ENCODE measurements around the gene EME2. TPM values are rescaled to one million over a fixed set of nuclear protein-coding genes. Genes with fewer than 3 reads are reported as not detected.

Gene EME2
- total and polyA plus RNA-seq, 2 donors (not counting 1 experiment from before 2014, with no cell fraction given), result 34.6 to 42.5 TPM

DNA sequence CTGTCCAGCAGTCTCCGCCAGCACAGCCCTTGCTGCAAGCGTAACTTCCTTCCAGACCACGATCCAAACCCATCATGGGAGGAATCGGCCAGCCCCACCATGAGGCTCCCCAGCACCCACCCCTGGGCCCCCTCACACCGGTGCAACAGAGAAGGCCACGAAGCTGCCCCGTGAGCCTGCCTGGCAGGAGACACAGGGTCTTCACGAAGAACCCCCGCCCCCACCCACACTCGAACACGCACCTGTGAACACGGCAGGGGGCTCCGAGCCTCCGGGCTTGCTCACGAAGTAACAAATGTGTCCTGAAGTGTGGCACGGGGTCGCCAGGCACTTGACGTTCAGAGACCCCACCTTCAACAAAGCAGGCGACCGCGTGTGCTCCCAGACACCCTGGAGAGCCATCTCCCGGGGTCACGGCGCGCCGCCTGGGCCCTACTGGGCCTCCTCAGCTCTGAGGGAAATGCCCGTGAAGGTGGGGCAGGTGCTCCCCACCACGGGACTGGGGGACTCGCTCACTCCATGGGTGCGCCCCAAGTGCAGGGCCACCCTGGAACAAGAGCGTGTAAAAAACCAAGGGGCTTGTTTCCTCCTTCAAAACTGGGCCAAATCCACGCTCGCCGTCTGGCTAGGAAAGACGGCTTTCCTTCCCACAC, 46.4 kb downstream of the EME2 start:
- CTCF ChIA-PET, result no interaction called here
- Mint-ChIP-seq H3K4me1 (peaks cover 4% of the 10 kb centered on the region), H3K27me3 (no peaks in the 10 kb centered on the region), H3K9me3 (ENCODE audit: insufficient read depth) (no peaks in the 10 kb centered on the region), H3K4me3 (no peak overlapping the region), H3K27ac (no peak overlapping the region)
- Histone ChIP-seq H3K36me3 (replicated peaks in 1 of 2; ENCODE audit: control extremely low read depth in 1 of 2, control insufficient read depth in 1 of 2, extremely low read depth in 1 of 2, insufficient read depth in 2 of 2, low read length in 1 of 2) (peaks cover 2 to 54% of the 10 kb centered on the region in 2 experiments), H3K4me2 (replicated peaks; ENCODE audit: low read depth, low read length, poor library complexity, severe bottlenecking) (no peak overlapping the region), H3K79me2 (ENCODE audit: control insufficient read depth, insufficient read depth, low read length) (peaks cover 32% of the 10 kb centered on the region), H2AFZ (ENCODE audit: insufficient read depth, low read depth, low read length, poor library complexity, severe bottlenecking) (no peak overlapping the region), H3K4me1 (ENCODE audit: control insufficient read depth in 2 of 2, insufficient read depth in 2 of 2, low read length in 2 of 2) (no peaks in the 10 kb centered on the region), H4K20me1 (ENCODE audit: control insufficient read depth, insufficient read depth, low read length, poor library complexity, severe bottlenecking) (peaks cover 41% of the 10 kb centered on the region), H3K27me3 (replicated peaks in 1 of 4; ENCODE audit: control extremely low read depth in 1 of 4, control insufficient read depth in 3 of 4, insufficient read depth in 4 of 4, low read length in 3 of 4) (no peaks in the 10 kb centered on the region), H3K27ac (ENCODE audit: low read length in 2 of 2) (no peak overlapping the region), H3K9ac (ENCODE audit: low read length) (no peak overlapping the region), H3K9me3 (ENCODE audit: control extremely low read depth in 1 of 3, control insufficient read depth in 2 of 3, insufficient read depth in 1 of 3, low read length in 2 of 3) (no peaks in the 10 kb centered on the region), H3K4me3 (ENCODE audit: control extremely low read depth in 1 of 5, extremely low read depth in 1 of 5, insufficient read depth in 1 of 5, low read depth in 2 of 5, low read length in 4 of 5) (no peak overlapping the region)
- ATAC-seq (ENCODE audit: low read depth) (no peak), DNase-seq (no peak)
- TF ChIP-seq CTCF (IDR thresholded peaks at IDR 0.05) (no peak), EZH2 (IDR thresholded peaks at IDR 0.05; ENCODE audit: borderline replicate concordance, insufficient read depth, low read depth, low read length, poor library complexity, severe bottlenecking) (no peak)
- POLR2A ChIA-PET, result no interaction called here
- WGBS (ENCODE audit: insufficient coverage), result over 99% methylated on average over 29 of the region's 35 CpGs
- intact Hi-C loops (cut with micrococcal nuclease), result no loop called here

DNA sequence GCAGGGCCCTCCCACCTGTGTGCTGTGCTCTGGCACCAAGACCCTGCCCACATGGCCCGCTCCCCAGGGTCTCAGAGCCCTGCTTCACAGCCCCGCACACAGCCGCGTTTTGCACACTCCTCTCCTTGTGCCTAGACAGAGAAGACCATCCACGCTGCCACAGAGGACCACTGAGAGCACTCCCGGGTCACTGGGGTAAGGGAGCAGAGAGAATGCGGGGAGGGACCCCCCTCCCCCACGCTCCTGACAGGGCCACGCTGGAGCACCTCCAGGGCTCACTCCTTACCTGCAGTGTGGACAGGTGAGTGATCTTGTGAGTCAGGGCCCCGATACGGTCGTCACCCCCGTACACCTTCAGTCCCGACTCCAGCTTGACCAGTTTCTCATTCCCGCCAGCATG, 47.0 kb downstream of the EME2 start:
- Histone ChIP-seq H4K20me1 (ENCODE audit: control insufficient read depth, insufficient read depth, low read length, poor library complexity, severe bottlenecking) (peaks cover 47% of the 10 kb centered on the region), H3K36me3 (replicated peaks in 1 of 2; ENCODE audit: control extremely low read depth in 1 of 2, control insufficient read depth in 1 of 2, extremely low read depth in 1 of 2, insufficient read depth in 2 of 2, low read length in 1 of 2) (peaks cover 2 to 54% of the 10 kb centered on the region in 2 experiments), H3K4me2 (replicated peaks; ENCODE audit: low read depth, low read length, poor library complexity, severe bottlenecking) (no peak overlapping the region), H3K4me3 (ENCODE audit: control extremely low read depth in 1 of 5, extremely low read depth in 1 of 5, insufficient read depth in 1 of 5, low read depth in 2 of 5, low read length in 4 of 5) (no peak overlapping the region), H3K79me2 (ENCODE audit: control insufficient read depth, insufficient read depth, low read length) (peaks cover 38% of the 10 kb centered on the region), H2AFZ (ENCODE audit: insufficient read depth, low read depth, low read length, poor library complexity, severe bottlenecking) (no peak overlapping the region), H3K4me1 (ENCODE audit: control insufficient read depth in 2 of 2, insufficient read depth in 2 of 2, low read length in 2 of 2) (no peaks in the 10 kb centered on the region), H3K27ac (ENCODE audit: low read length in 2 of 2) (no peak overlapping the region), H3K9me3 (ENCODE audit: control extremely low read depth in 1 of 3, control insufficient read depth in 2 of 3, insufficient read depth in 1 of 3, low read length in 2 of 3) (no peaks in the 10 kb centered on the region), H3K9ac (ENCODE audit: low read length) (no peak overlapping the region), H3K27me3 (replicated peaks in 1 of 4; ENCODE audit: control extremely low read depth in 1 of 4, control insufficient read depth in 3 of 4, insufficient read depth in 4 of 4, low read length in 3 of 4) (no peaks in the 10 kb centered on the region)
- intact Hi-C loops (cut with micrococcal nuclease), result no loop called here
- Mint-ChIP-seq H3K4me1 (peaks cover 9% of the 10 kb centered on the region), H3K9me3 (ENCODE audit: insufficient read depth) (no peaks in the 10 kb centered on the region), H3K27me3 (no peaks in the 10 kb centered on the region), H3K4me3 (no peak overlapping the region), H3K27ac (no peak overlapping the region)
- ATAC-seq (ENCODE audit: low read depth) (no peak), DNase-seq (no peak)
- ChIA-PET POLR2A (no interaction called here), CTCF (no interaction called here)
- TF ChIP-seq CTCF (IDR thresholded peaks at IDR 0.05) (no peak), EZH2 (IDR thresholded peaks at IDR 0.05; ENCODE audit: borderline replicate concordance, insufficient read depth, low read depth, low read length, poor library complexity, severe bottlenecking) (no peak)
- WGBS (ENCODE audit: insufficient coverage), result 98% methylated on average over 10 of the region's 15 CpGs

Measured in B cell (primary cell).